Upper lobe of left lung (tissue), 4 donors: Measurements from ENCODE around the gene ZNF418.

Experiments used
- EP300 ChIP-seq, 4 donors: sonication (generic); formaldehyde crosslinking; IDR thresholded peaks; one replicate each; pipeline ENCODE4 v1.5.1; 2017; ENCODE audit warnings: antibody characterized with exemption in 4 of 4, control low read depth in 2 of 4
- POLR2A ChIP-seq, 4 donors: fragments of 450-650 bp; IDR thresholded peaks; one replicate each; pipeline ENCODE4 v1.5.1; 2016 to 2017; ENCODE audit warnings: antibody characterized with exemption in 4 of 4, mild to moderate bottlenecking in 2 of 4
- POLR2AphosphoS5 ChIP-seq, 2 donors: sonication (generic); formaldehyde crosslinking; IDR thresholded peaks; one replicate each; pipeline ENCODE4 v1.5.1; 2017; ENCODE audit warnings: antibody characterized with exemption in 2 of 2
- TF ChIP-seq, protein P1 (sequence below), 6 experiments: fragments of 450-650 bp in 4 of 6; fragments of 200-600 bp in 2 of 6; sonication (generic) in 2 of 6; IDR thresholded peaks; one replicate each; pipeline ENCODE4 v1.5.1; 2016 to 2019; ENCODE audit warnings: antibody characterized with exemption in 6 of 6

DNA sequence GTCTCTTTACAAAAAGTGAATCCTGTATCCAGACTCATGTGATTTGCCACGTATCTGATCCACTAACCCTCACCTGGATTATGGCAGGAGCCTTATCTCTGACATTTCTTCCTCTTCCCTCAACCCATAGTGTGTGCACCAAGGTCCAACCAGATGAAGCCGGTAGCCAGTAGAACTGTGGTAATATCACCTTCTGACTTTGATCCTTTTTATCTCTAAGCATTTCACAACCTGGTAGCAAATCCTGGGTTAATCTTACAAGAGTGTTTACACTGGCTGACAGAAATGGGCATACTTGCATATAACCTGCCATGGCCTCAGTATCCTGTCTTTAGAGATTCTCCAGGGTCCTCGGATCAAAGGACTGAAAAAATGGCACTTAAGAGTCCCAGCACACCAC, 20.7 kb downstream of the ZNF418 start:
- TF ChIP-seq POLR2AphosphoS5 (IDR thresholded peaks at IDR 0.05) (no peak), POLR2A (IDR thresholded peaks at IDR 0.05) (no peak), EP300 (IDR thresholded peaks at IDR 0.05) (no peak)
- TF ChIP-seq, protein P1, sequence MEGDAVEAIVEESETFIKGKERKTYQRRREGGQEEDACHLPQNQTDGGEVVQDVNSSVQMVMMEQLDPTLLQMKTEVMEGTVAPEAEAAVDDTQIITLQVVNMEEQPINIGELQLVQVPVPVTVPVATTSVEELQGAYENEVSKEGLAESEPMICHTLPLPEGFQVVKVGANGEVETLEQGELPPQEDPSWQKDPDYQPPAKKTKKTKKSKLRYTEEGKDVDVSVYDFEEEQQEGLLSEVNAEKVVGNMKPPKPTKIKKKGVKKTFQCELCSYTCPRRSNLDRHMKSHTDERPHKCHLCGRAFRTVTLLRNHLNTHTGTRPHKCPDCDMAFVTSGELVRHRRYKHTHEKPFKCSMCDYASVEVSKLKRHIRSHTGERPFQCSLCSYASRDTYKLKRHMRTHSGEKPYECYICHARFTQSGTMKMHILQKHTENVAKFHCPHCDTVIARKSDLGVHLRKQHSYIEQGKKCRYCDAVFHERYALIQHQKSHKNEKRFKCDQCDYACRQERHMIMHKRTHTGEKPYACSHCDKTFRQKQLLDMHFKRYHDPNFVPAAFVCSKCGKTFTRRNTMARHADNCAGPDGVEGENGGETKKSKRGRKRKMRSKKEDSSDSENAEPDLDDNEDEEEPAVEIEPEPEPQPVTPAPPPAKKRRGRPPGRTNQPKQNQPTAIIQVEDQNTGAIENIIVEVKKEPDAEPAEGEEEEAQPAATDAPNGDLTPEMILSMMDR (IDR thresholded peaks at IDR 0.05), result no peak
